ENCODE results near the gene ARL2BP.

The ARL2BP gene

GRCh38 chr16:57251352-57251751 is 6.3 kb downstream of the ARL2BP start:
- TF ChIP-seq CTCF (conservative IDR thresholded peaks at IDR 0.05; ENCODE audit: low read depth, low read length) = no peak
- no peak overlapping the region for H3K4me3 ChIP-seq (ENCODE audit: low read depth, low read length)
- no peak for DNase-seq (ENCODE audit: low read depth)

- TF ChIP-seq CTCF (conservative IDR thresholded peaks at IDR 0.05; ENCODE audit: low read depth, low read length) = no peak
- DNase-seq (ENCODE audit: low read depth) = no peak
Observed at GRCh38 chr16:57252148-57252721, 7.2 kb downstream of the ARL2BP start.

GRCh38 chr16:57253466-57253865 is 8.4 kb downstream of the ARL2BP start:
- TF ChIP-seq CTCF (conservative IDR thresholded peaks at IDR 0.05; ENCODE audit: low read depth, low read length) = no peak
- no peak for DNase-seq (ENCODE audit: low read depth)
- no peak overlapping the region for H3K4me3 ChIP-seq (ENCODE audit: low read depth, low read length)

More at GRCh38 chr16:57252148-57252721, 7.2 kb downstream of the ARL2BP start:
- no peak overlapping the region for H3K4me3 ChIP-seq (ENCODE audit: low read depth, low read length)

GRCh38 chr16:57255686-57256415 is 10.8 kb downstream of the ARL2BP start:
- TF ChIP-seq CTCF (conservative IDR thresholded peaks at IDR 0.05; ENCODE audit: low read depth, low read length) = no peak
- no peak overlapping the region for H3K4me3 ChIP-seq (ENCODE audit: low read depth, low read length)
- DNase-seq (ENCODE audit: low read depth) = no peak

- no peak for TF ChIP-seq CTCF (conservative IDR thresholded peaks at IDR 0.05; ENCODE audit: low read depth, low read length)
- no peak overlapping the region for H3K4me3 ChIP-seq (ENCODE audit: low read depth, low read length)
- no peak for DNase-seq (ENCODE audit: low read depth)
Observed at GRCh38 chr16:57256601-57257395, 11.7 kb downstream of the ARL2BP start.

- TF ChIP-seq CTCF (conservative IDR thresholded peaks at IDR 0.05; ENCODE audit: low read depth, low read length) = no peak
- H3K4me3 ChIP-seq (ENCODE audit: low read depth, low read length) = no peak overlapping the region
- DNase-seq (ENCODE audit: low read depth) = no peak
Observed at GRCh38 chr16:57257455-57258070, 12.5 kb downstream of the ARL2BP start.

Data from choroid plexus epithelial cell (primary cell).